Endothelial cell of umbilical vein (primary cell): ENCODE measurements around the gene SLC46A3. TPM values are rescaled to one million over a fixed set of nuclear protein-coding genes. Genes with fewer than 3 reads are reported as not detected.

Experiments
- BruUV-seq: library from RNA; stranded (reverse); fragments of 400-500 nt; replicated peaks from 2 replicates; lab custom pipeline; 2021; lab: Mats Ljungman, UMichigan
- CTCF ChIA-PET: fragments of 300-600, 350-600 bp; sonication (Branson Sonifier 250); formaldehyde crosslinking; loops from one replicate; lab custom pipeline; 2021; ENCODE audit warnings: antibody characterized with exemption, inconsistent platforms; lab: Charles Lee
- POLR2A ChIA-PET: fragments of 300-600, 350-600 bp; sonication (Branson Sonifier 250); formaldehyde crosslinking; loops from one replicate; lab custom pipeline; 2021; ENCODE audit warnings: antibody characterized with exemption, inconsistent platforms; lab: Charles Lee
- DNase-seq: peaks from one replicate; pipeline ENCODE4 v3.0.0-alpha.2; 2011; ENCODE audit warnings: low read depth, low spot score
- FAIRE-seq: peaks from 2 replicates; lab custom pipeline; 2011; peaks lifted over from hg19 to GRCh38; lab: Jason Lieb, UNC
- H2AFZ ChIP-seq: 2 replicates; pipeline ENCODE4 v1.6.0; 2012; ENCODE audit warnings: low read depth, low read length, control low read depth, inconsistent platforms
- H3K27ac ChIP-seq: 2 replicates; pipeline ENCODE4 v1.5.1; 2011; ENCODE audit warnings: low read depth, mild to moderate bottlenecking, control low read depth, low read length, moderate library complexity; ENCODE audit not compliant: insufficient read depth
- H3K27me3 ChIP-seq, 2 experiments: 2 replicates each; pipeline versions ENCODE4 v1.6.0 to v1.6.1; 2011; ENCODE audit warnings: low read length in 2 of 2, mixed read lengths in 1 of 2; ENCODE audit not compliant: control insufficient read depth in 2 of 2, insufficient read depth in 2 of 2
- H3K36me3 ChIP-seq, 2 experiments: 2 replicates in 1 of 2; 3 replicates in 1 of 2; pipeline ENCODE4 v1.5.1; 2011; ENCODE audit warnings: low read length in 2 of 2, mild to moderate bottlenecking in 1 of 2, moderate library complexity in 1 of 2; ENCODE audit not compliant: control insufficient read depth in 2 of 2, insufficient read depth in 2 of 2; ENCODE audit errors: extremely low read depth in 1 of 2
- H3K4me1 ChIP-seq: 3 replicates; pipeline ENCODE4 v1.5.1; 2011; ENCODE audit warnings: mild to moderate bottlenecking, low read length; ENCODE audit not compliant: control insufficient read depth, insufficient read depth; ENCODE audit errors: extremely low read depth
- H3K4me2 ChIP-seq: 2 replicates; pipeline ENCODE4 v1.6.1; 2011; ENCODE audit warnings: low read length, control low read depth, mixed read lengths; ENCODE audit not compliant: insufficient read depth
- H3K4me3 ChIP-seq, 3 experiments: fragments of 200-600 bp in 1 of 3; sonication (generic), shearing (Covaris generic) in 1 of 3; replicated peaks in 1 of 3; 2 replicates each; pipeline ENCODE4 v1.5.1; 2011 to 2016; ENCODE audit warnings: control low read depth in 3 of 3, low read length in 3 of 3, mild to moderate bottlenecking in 2 of 3, inconsistent platforms in 1 of 3, low read depth in 1 of 3, moderate library complexity in 1 of 3; ENCODE audit not compliant: insufficient read depth in 1 of 3
- H3K79me2 ChIP-seq: 2 replicates; pipeline ENCODE4 v1.6.0; 2012; ENCODE audit warnings: low read length, inconsistent platforms; ENCODE audit not compliant: control insufficient read depth, insufficient read depth
- H3K9ac ChIP-seq: replicated peaks from 2 replicates; pipeline ENCODE3; 2011; ENCODE audit warnings: low read length, control low read depth; ENCODE audit not compliant: insufficient read depth; ENCODE audit errors: extremely low read depth
- H3K9me1 ChIP-seq: replicated peaks from 3 replicates; pipeline ENCODE4 v1.6.0; 2011; ENCODE audit warnings: mild to moderate bottlenecking, low read length; ENCODE audit not compliant: control insufficient read depth, insufficient read depth; ENCODE audit errors: extremely low read depth
- H3K9me3 ChIP-seq: replicated peaks from 2 replicates; pipeline ENCODE4 v1.5.1; 2012; ENCODE audit warnings: low read length, inconsistent platforms; ENCODE audit not compliant: control insufficient read depth, insufficient read depth
- H4K20me1 ChIP-seq: replicated peaks from 2 replicates; pipeline ENCODE3; 2011; ENCODE audit warnings: mild to moderate bottlenecking, low read length; ENCODE audit not compliant: control insufficient read depth, insufficient read depth; ENCODE audit errors: extremely low read depth
- CTCF ChIP-seq, 2 donors: IDR thresholded peaks; 1 replicate in 1 of 2; 2 replicates in 1 of 2; pipeline ENCODE4 v1.5.1; 2011; ENCODE audit warnings: low read length in 2 of 2, mild to moderate bottlenecking in 2 of 2, moderate library complexity in 2 of 2, control low read depth in 1 of 2, inconsistent platforms in 1 of 2, low read depth in 1 of 2; ENCODE audit not compliant: insufficient read depth in 1 of 2; ENCODE audit errors: extremely low read depth in 1 of 2
- EZH2 ChIP-seq: IDR thresholded peaks from 2 replicates; pipeline ENCODE4 v1.6.1; 2012; ENCODE audit warnings: borderline replicate concordance, low read depth, mild to moderate bottlenecking, moderate library complexity, low read length, inconsistent platforms; ENCODE audit not compliant: severe bottlenecking
- FOS ChIP-seq: IDR thresholded peaks from 2 replicates; pipeline ENCODE4 v1.6.1; 2011; ENCODE audit warnings: mild to moderate bottlenecking, low read length, moderate library complexity, borderline replicate concordance; ENCODE audit not compliant: insufficient read depth
- GATA2 ChIP-seq: IDR thresholded peaks from 2 replicates; pipeline ENCODE4 v1.7.0; 2011; ENCODE audit warnings: low read depth, mild to moderate bottlenecking, moderate library complexity, mixed read lengths, low read length; ENCODE audit not compliant: insufficient read length, insufficient read depth
- JUN ChIP-seq: IDR thresholded peaks from 2 replicates; pipeline ENCODE4 v1.6.1; 2011; ENCODE audit warnings: borderline replicate concordance, low read depth; ENCODE audit not compliant: insufficient read length, insufficient read depth
- MYC ChIP-seq: IDR thresholded peaks from one replicate; pipeline ENCODE4 v1.6.1; 2011; ENCODE audit warnings: mild to moderate bottlenecking, low read depth, low read length
- POLR2A ChIP-seq: IDR thresholded peaks from 2 replicates; pipeline ENCODE4 v1.6.1; 2012; ENCODE audit warnings: low read depth, mild to moderate bottlenecking, control low read depth, low read length
- POLR2AphosphoS5 ChIP-seq: IDR thresholded peaks from 2 replicates; pipeline ENCODE4 v1.6.1; 2012; ENCODE audit warnings: low read depth, mild to moderate bottlenecking, control low read depth, low read length, moderate library complexity; ENCODE audit not compliant: insufficient read depth
- dilution Hi-C: fragments of 300-500 bp; cut with MboI; formaldehyde crosslinking; loops from one replicate; pipeline ENCODE4 v1.15.0; 2019; ENCODE audit warnings: low sequenced_read_pairs; ENCODE audit not compliant: extremely low pct_ligation_motif_present
- intact Hi-C: fragments of 100-400 bp; cut with micrococcal nuclease; formaldehyde crosslinking; loops from one replicate; pipeline ENCODE4 v1.10.0; 2022
- polyA plus RNA-seq, 4 experiments: library from polyadenylated mRNA; depleted of rRNA in 3 of 4; stranded (reverse) in 3 of 4; unstranded in 1 of 4; fragments of >200 nt; gene quantifications; 2 replicates each; pipeline versions ENCODE4 v1.2.1 to v1.2.3, GENCODE V29; 2011 to 2012; ENCODE audit warnings: missing spikeins in 1 of 4
- total RNA-seq: library from RNA; stranded (reverse); gene quantifications from 2 replicates; pipeline ENCODE4 v1.2.3, GENCODE V29; 2021
- TF ChIP-seq, protein P1 (sequence below): IDR thresholded peaks from 2 replicates; pipeline ENCODE4 v1.6.1; 2011; ENCODE audit not compliant: insufficient read depth, insufficient read length

Gene SLC46A3
- total and polyA plus RNA-seq, 2 donors (not counting 3 experiments of a cell fraction or from before 2014, with no cell fraction given), result 2.0 to 2.1 TPM

DNA sequence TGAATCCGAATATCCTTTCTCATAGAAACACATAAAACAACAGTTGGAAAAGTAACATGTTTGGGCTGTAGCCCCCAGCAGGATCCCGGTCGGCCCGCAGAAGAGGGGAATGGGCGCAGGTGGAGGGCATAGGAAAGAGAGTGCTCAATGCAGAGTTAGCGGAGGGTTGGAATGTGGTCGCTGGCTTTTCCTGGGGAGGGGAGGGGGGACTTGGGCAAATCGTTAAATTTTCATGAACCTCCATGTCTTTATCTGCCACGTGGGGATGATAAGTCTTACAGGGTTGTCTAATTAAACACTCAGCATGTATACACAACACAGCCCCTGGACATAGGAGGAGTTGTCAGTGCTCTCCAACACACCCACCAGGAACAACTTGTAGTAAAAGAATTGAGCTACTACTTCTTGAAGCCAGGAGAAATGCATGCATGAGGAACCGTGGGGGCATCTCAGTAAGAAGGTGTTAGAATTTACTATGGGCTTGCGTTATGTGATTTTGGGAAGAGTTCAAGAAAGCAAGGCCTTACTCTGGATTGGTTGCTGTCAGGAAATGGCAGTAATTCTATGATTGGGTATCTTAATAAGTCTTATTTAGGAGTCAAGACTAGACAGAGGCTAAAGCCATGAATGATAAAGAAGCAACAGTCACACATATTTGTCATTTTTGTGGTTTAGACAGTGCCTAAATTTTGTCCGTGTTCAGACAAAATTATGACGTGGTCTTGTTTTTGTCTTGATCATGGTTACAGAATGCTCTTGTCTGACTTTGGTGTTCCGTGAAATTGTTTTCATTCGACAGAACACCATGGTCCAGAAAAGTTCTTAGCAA lies 671 bp upstream of the SLC46A3 start:
- FAIRE-seq (no peak), DNase-seq (peak; percentile 5)
- Histone ChIP-seq H3K4me3 (peak overlapping the region; percentile 42 to 61 (median 43)), H2AFZ (peak overlapping the region; percentile 90), H3K4me2 (peak overlapping the region; percentile 80), H3K9me3 (no peaks in the 10 kb centered on the region), H4K20me1 (no peaks in the 10 kb centered on the region), H3K79me2 (no peaks in the 10 kb centered on the region), H3K9me1 (no peaks in the 10 kb centered on the region), H3K27ac (no peak overlapping the region), H3K36me3 (no peaks in the 10 kb centered on the region), H3K27me3 (no peaks in the 10 kb centered on the region), H3K9ac (peak overlapping the region; percentile 45), H3K4me1 (peaks cover 30% of the 10 kb centered on the region)
- no peak for TF ChIP-seq CTCF (IDR thresholded peaks at IDR 0.05; ENCODE audit: extremely low read depth in 1 of 2, insufficient read depth in 1 of 2, low read depth in 1 of 2, low read length in 2 of 2)
- TF ChIP-seq GATA2, result no peak
- no peak for TF ChIP-seq EZH2
- TF ChIP-seq, protein P1, sequence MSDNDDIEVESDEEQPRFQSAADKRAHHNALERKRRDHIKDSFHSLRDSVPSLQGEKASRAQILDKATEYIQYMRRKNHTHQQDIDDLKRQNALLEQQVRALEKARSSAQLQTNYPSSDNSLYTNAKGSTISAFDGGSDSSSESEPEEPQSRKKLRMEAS, result no peak
- TF ChIP-seq POLR2A, result no peak
- TF ChIP-seq JUN, result no peak
- TF ChIP-seq POLR2AphosphoS5, result no peak
- no peak for TF ChIP-seq MYC
- no peak for TF ChIP-seq FOS
- POLR2A ChIA-PET, result no interaction called here
- intact Hi-C loops (loop anchor here (1.0 to 5.0 kb wide), 3 partner anchors 25 to 227 kb away; no protein-coding TSS in a partner anchor), dilution Hi-C loops (no loop called here)
- CTCF ChIA-PET, result interaction anchor here (0.8 to 3.9 kb wide), 10 partner anchors 14 to 101 kb away, joined by 3 to 28 read pairs (median 4); partner anchors contain the start of gene MTUS2
- no TSS peak for BruUV-seq
